ENCODE measurements around the gene TTLL11.

TTLL11 gene

DNA sequence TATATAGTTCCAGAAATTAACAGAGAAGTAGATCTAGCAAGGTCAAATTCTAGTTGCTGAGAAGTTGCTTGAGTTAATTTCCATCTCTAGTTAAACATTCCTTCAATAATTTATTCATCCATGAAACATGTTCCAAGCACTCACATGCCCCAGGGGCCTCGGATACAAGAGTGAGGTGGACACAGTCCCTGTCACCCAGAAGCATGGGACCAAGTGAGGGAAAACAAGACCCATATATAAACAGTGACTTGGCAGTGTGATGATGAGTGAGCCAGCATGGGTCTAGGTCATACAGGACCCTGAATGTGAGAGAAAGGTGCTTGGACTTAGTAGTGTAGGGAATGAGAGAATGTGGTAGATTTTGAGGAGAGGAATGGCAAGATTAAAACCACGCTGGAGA is 216.9 kb downstream of the TTLL11 start:
- TF ChIP-seq GATA1 (IDR thresholded peaks at IDR 0.05; ENCODE audit: low read depth, low read length) = no peak
- no peak for TF ChIP-seq POLR2A (IDR thresholded peaks at IDR 0.05; ENCODE audit: low read length)
- no peak for DNase-seq

DNA sequence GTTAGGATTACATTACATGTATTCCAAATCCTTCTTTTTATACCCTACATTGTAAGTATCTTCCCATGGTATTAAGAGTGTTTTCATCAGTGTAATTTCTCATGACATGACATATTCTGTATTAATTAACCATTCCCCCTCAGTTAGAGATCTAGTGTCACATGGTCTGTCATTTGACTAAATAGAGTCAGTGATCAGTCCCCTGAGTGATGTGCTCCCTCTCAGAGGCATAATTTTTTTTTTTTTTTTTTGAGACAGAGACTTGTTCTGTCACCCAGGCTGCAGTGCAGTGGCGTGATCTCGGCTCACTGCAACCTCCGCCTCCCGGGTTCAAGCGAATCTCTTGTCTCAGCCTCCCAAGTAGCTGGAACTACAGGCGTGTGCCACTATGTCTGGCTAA is 218.6 kb downstream of the TTLL11 start:
- TF ChIP-seq GATA1 (IDR thresholded peaks at IDR 0.05; ENCODE audit: low read depth, low read length) = no peak
- no peak for TF ChIP-seq POLR2A (IDR thresholded peaks at IDR 0.05; ENCODE audit: low read length)

GRCh38 chr9:121871431-121872025 is 221.6 kb downstream of the TTLL11 start:
- TF ChIP-seq POLR2A (IDR thresholded peaks at IDR 0.05; ENCODE audit: low read length) = no peak
- no peak for TF ChIP-seq GATA1 (IDR thresholded peaks at IDR 0.05; ENCODE audit: low read depth, low read length)
- no peak for DNase-seq

More for the DNA sequence above, 218.6 kb downstream of the TTLL11 start:
- no peak for DNase-seq

DNA sequence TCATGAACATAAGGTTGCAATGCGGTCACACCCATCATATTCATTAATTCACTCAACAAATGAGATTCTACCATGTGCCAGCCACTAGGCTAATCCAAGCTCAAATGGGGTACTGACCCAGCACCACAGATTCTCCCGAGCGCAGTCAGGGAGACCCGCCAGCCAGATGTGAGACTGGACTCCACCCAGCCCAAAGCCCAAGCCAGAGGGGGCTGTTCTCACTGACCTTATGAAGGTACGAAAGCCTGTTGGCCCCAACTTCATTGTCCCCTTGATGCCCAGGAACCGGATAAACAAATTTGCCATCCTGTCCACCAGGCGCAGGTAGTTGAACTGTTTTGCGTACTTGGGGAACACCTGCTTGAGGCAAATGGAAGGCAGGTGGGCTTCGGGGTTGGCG is 222.8 kb downstream of the TTLL11 start:
- TF ChIP-seq POLR2A (IDR thresholded peaks at IDR 0.05; ENCODE audit: low read length) (no peak), GATA1 (IDR thresholded peaks at IDR 0.05; ENCODE audit: low read depth, low read length) (no peak)
- DNase-seq = no peak

- no peak for DNase-seq
- no peak for TF ChIP-seq POLR2A (IDR thresholded peaks at IDR 0.05; ENCODE audit: low read length)
- no peak for TF ChIP-seq GATA1 (IDR thresholded peaks at IDR 0.05; ENCODE audit: low read depth, low read length)
These were observed 224.5 kb downstream of the TTLL11 start for GRCh38 chr9:121868626-121869025.

GRCh38 chr9:121866927-121867326 is 226.2 kb downstream of the TTLL11 start:
- DNase-seq = no peak
- TF ChIP-seq POLR2A (IDR thresholded peaks at IDR 0.05; ENCODE audit: low read length) (no peak), GATA1 (IDR thresholded peaks at IDR 0.05; ENCODE audit: low read depth, low read length) (no peak)

DNA sequence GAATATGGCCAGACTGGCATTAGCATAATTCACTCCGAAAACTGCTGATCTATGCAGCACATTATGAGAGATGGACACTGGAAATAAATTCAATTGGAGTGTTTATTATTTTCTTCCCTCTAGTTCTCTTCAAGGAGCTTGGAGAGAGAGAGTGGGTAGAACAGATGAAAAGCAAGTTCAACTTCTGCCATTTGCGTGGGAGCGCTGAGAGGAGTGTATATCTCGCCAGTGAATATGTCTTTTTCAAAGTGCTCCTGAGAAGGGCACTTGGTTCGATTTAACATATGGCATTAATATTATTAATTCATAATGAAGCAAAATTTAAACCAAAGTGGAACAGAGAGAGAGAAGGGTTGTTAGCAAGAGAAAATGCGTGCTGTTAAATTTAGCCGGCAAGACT is 227.2 kb downstream of the TTLL11 start:
- no peak for TF ChIP-seq POLR2A (IDR thresholded peaks at IDR 0.05; ENCODE audit: low read length)
- no peak for TF ChIP-seq GATA1 (IDR thresholded peaks at IDR 0.05; ENCODE audit: low read depth, low read length)
- no peak for DNase-seq

DNA sequence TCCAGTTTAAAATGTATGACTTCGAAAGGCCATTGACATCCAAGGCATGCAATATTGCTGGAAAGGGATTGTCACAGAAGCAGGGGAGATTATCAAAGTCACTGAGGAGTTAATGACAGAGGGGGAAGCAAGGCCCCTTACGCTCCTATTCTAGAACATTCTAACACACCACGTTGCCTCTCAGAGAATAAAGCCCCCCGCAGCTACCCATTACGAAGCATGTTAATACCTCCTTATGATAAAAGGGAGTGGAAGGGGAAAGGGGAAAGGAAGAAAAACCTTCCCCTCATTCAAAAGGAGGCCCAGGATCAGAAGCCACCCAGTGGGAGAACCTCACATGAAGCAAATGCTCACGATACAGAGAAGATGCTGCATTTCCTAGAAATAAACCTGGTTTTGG is 228.0 kb downstream of the TTLL11 start:
- no peak for DNase-seq
- TF ChIP-seq POLR2A (IDR thresholded peaks at IDR 0.05; ENCODE audit: low read length) (no peak), GATA1 (IDR thresholded peaks at IDR 0.05; ENCODE audit: low read depth, low read length) (no peak)

GRCh38 chr9:121863955-121864354 is 229.2 kb downstream of the TTLL11 start:
- no peak for DNase-seq
- TF ChIP-seq GATA1 (IDR thresholded peaks at IDR 0.05; ENCODE audit: low read depth, low read length) (no peak), POLR2A (IDR thresholded peaks at IDR 0.05; ENCODE audit: low read length) (no peak)

- no peak for TF ChIP-seq GATA1 (IDR thresholded peaks at IDR 0.05; ENCODE audit: low read depth, low read length)
- no peak for TF ChIP-seq POLR2A (IDR thresholded peaks at IDR 0.05; ENCODE audit: low read length)
- no peak for DNase-seq
These were observed 230.5 kb downstream of the TTLL11 start for GRCh38 chr9:121862371-121863332.

- peak; percentile 55 to 56 for DNase-seq
- no peak for TF ChIP-seq POLR2A (IDR thresholded peaks at IDR 0.05; ENCODE audit: low read length)
- no peak for TF ChIP-seq GATA1 (IDR thresholded peaks at IDR 0.05; ENCODE audit: low read depth, low read length)
These were observed 231.5 kb downstream of the TTLL11 start for GRCh38 chr9:121861501-121862180.

GRCh38 chr9:121860744-121861143 is 232.4 kb downstream of the TTLL11 start:
- no peak for TF ChIP-seq GATA1 (IDR thresholded peaks at IDR 0.05; ENCODE audit: low read depth, low read length)
- TF ChIP-seq POLR2A (IDR thresholded peaks at IDR 0.05; ENCODE audit: low read length) = no peak
- no peak for DNase-seq

- TF ChIP-seq GATA1 (IDR thresholded peaks at IDR 0.05; ENCODE audit: low read depth, low read length) (no peak), POLR2A (IDR thresholded peaks at IDR 0.05; ENCODE audit: low read length) (no peak)
- DNase-seq = no peak
These were observed 232.9 kb downstream of the TTLL11 start for GRCh38 chr9:121860213-121860612.

- TF ChIP-seq GATA1 (IDR thresholded peaks at IDR 0.05; ENCODE audit: low read depth, low read length) (no peak), POLR2A (IDR thresholded peaks at IDR 0.05; ENCODE audit: low read length) (no peak)
- no peak for DNase-seq
These were observed 233.5 kb downstream of the TTLL11 start for GRCh38 chr9:121859646-121860045.
